Renal cortex interstitium (tissue), 15 donors: ENCODE measurements around the gene THEMIS. TPM values are rescaled to one million over a fixed set of nuclear protein-coding genes. Genes with fewer than 3 reads are reported as not detected.
"Not testable (repeated sequence)": the region's sequence is repeated elsewhere in the genome, so short reads cannot be mapped to it uniquely, and the experiment has no call there.

Source experiments
- DNase-seq, 11 donors: peaks; one replicate each; pipeline ENCODE4 v3.0.0-alpha.2; 2013; ENCODE audit warnings: low read depth in 9 of 11, low spot score in 4 of 11; ENCODE audit errors: extremely low read depth in 1 of 11
- long read RNA-seq, 16 experiments: transcript quantifications; one replicate each; lab custom pipeline, GENCODE V29; 2026
- polyA plus RNA-seq, 3 donors: library from polyadenylated mRNA; unstranded; fragments of 120-200 nt; gene quantifications; one replicate each; pipeline ENCODE4 v1.2.1, GENCODE V29; 2013; ENCODE audit not compliant: insufficient read length in 3 of 3

THEMIS gene
- polyA plus RNA-seq: not detected
- long read RNA-seq, donor 1: 0 reads
- long read RNA-seq, donor 2: 0 reads
- long read RNA-seq, donor 3: 0 reads
- long read RNA-seq, donor 4: 0 reads
- long read RNA-seq, donor 5: 0 reads
- long read RNA-seq, donor 6: 0 reads
- long read RNA-seq, donor 7: 0 reads
- long read RNA-seq, donor 8: 0 reads
- long read RNA-seq, donor 9: 0 reads
- long read RNA-seq, donor 10: 0 reads
- long read RNA-seq, donor 11: 0 reads
- long read RNA-seq, donor 12: 0 reads
- long read RNA-seq, donor 13: 0 reads
- long read RNA-seq, donor 14: 0 reads
- long read RNA-seq, donor 15: 0 reads
- long read RNA-seq, donor 16: 0 reads

GRCh38 chr6:127900935-127901334 is at the start of gene THEMIS:
THEMIS (minus strand) TSS chr6:127901058; CDS start chr6:127900932, 126 bp downstream.
- DNase-seq: no peak

GRCh38 chr6:127949251-127949650 is 48.4 kb upstream of the THEMIS start:
- no peak for DNase-seq

- DNase-seq: no peak
Observed at GRCh38 chr6:127946388-127946787, 45.5 kb upstream of the THEMIS start.

- DNase-seq: no peak
Observed at GRCh38 chr6:127945434-127946097, 44.7 kb upstream of the THEMIS start.

- no peak for DNase-seq
Observed at GRCh38 chr6:127941228-127941627, 40.4 kb upstream of the THEMIS start.

- no peak for DNase-seq
Observed at GRCh38 chr6:127939442-127940066, 38.7 kb upstream of the THEMIS start.

GRCh38 chr6:127938701-127939100 is 37.8 kb upstream of the THEMIS start:
- DNase-seq: no peak

- DNase-seq: no peak
Observed at GRCh38 chr6:127937747-127938146, 36.9 kb upstream of the THEMIS start.

- DNase-seq: no peak
Observed at GRCh38 chr6:127937102-127937501, 36.2 kb upstream of the THEMIS start.

- no peak for DNase-seq
Observed at GRCh38 chr6:127934956-127935355, 34.1 kb upstream of the THEMIS start.

GRCh38 chr6:127933852-127934840 is 33.3 kb upstream of the THEMIS start:
- DNase-seq: no peak

- no peak for DNase-seq
Observed at GRCh38 chr6:127933137-127933536, 32.3 kb upstream of the THEMIS start.

GRCh38 chr6:127932708-127933107 is 31.9 kb upstream of the THEMIS start:
- no peak for DNase-seq

- not testable (repeated sequence) for DNase-seq
Observed at GRCh38 chr6:127926441-127926840, 25.6 kb upstream of the THEMIS start.

- no peak for DNase-seq
Observed at GRCh38 chr6:127924440-127924839, 23.6 kb upstream of the THEMIS start.

GRCh38 chr6:127924031-127924430 is 23.2 kb upstream of the THEMIS start:
- no peak for DNase-seq

GRCh38 chr6:127923135-127923534 is 22.3 kb upstream of the THEMIS start:
- no peak for DNase-seq

- DNase-seq: no peak
Observed at GRCh38 chr6:127921982-127922381, 21.1 kb upstream of the THEMIS start.

GRCh38 chr6:127920804-127921203 is 19.9 kb upstream of the THEMIS start:
- no peak for DNase-seq
